Smooth muscle cell (in vitro differentiated cells): Measurements from ENCODE around the gene ABCD2. TPM values are rescaled to one million over a fixed set of nuclear protein-coding genes. Genes with fewer than 3 reads are reported as not detected.

Experiments
- DNase-seq: peaks from one replicate; lab custom pipeline; 2025; ENCODE audit not compliant: unreplicated experiment; lab: John Stamatoyannopoulos, UW
- H2AFZ ChIP-seq: fragments of 200-600 bp; sonication (generic); 2 replicates; pipeline ENCODE4 v1.6.0; 2016; ENCODE audit warnings: antibody characterized with exemption, low read depth, mild to moderate bottlenecking
- H3F3A ChIP-seq: fragments of 200-600 bp; sonication (generic); 2 replicates; pipeline ENCODE4 v1.6.0; 2017; ENCODE audit warnings: antibody characterized with exemption, low read depth
- H3K27ac ChIP-seq: fragments of 200-600 bp; sonication (generic); 2 replicates; pipeline ENCODE4 v1.5.1; 2016; ENCODE audit warnings: low read depth, mild to moderate bottlenecking
- H3K27me3 ChIP-seq: fragments of 200-600 bp; sonication (generic); 2 replicates; pipeline ENCODE4 v1.6.1; 2016; ENCODE audit warnings: low read depth, mild to moderate bottlenecking
- H3K36me3 ChIP-seq: fragments of 200-600 bp; sonication (generic); 2 replicates; pipeline ENCODE4 v1.5.1; 2016; ENCODE audit warnings: low read depth
- H3K4me1 ChIP-seq: fragments of 200-600 bp; sonication (generic); 2 replicates; pipeline ENCODE4 v1.5.1; 2016; ENCODE audit warnings: low read depth
- H3K4me2 ChIP-seq: fragments of 200-600 bp; sonication (generic); 2 replicates; pipeline ENCODE4 v1.6.0; 2016; ENCODE audit warnings: mild to moderate bottlenecking
- H3K4me3 ChIP-seq: fragments of 200-600 bp; sonication (generic); 2 replicates; pipeline ENCODE4 v1.5.1; 2016; ENCODE audit warnings: mild to moderate bottlenecking
- H3K79me2 ChIP-seq: fragments of 200-600 bp; sonication (generic); 2 replicates; pipeline ENCODE4 v1.6.0; 2016; ENCODE audit warnings: low read depth, mild to moderate bottlenecking
- H3K9ac ChIP-seq: fragments of 200-600 bp; sonication (generic); 2 replicates; pipeline ENCODE4 v1.6.0; 2016; ENCODE audit warnings: low read depth
- H3K9me3 ChIP-seq: fragments of 200-600 bp; sonication (generic); replicated peaks from 2 replicates; pipeline ENCODE4 v1.5.1; 2016; ENCODE audit warnings: low read depth
- H4K20me1 ChIP-seq: fragments of 200-600 bp; sonication (generic); 2 replicates; pipeline ENCODE4 v1.6.0; 2016; ENCODE audit warnings: low read depth
- WGBS: methylation state at CpG from one replicate; pipeline ENCODE4 v1.1.7; 2016; ENCODE audit warnings: low lambda C conversion rate; 5-methylcytosine and 5-hydroxymethylcytosine counted together
- polyA plus RNA-seq: library from polyadenylated mRNA; unstranded; fragments of >200 nt; fragmentation: Nextera tagmentation; extraction: Ambion mirVana; gene quantifications from 2 replicates; pipeline ENCODE4 v1.2.1, GENCODE V29; 2016
- total RNA-seq: library from RNA; depleted of rRNA; stranded (reverse); fragments of >200 nt; gene quantifications from 2 replicates; pipeline ENCODE4 v1.2.3, GENCODE V29; 2014
- TF ChIP-seq, protein P1 (sequence below): fragments of 200-600 bp; sonication (generic); IDR thresholded peaks from 2 replicates; pipeline ENCODE4 v1.5.1; 2017; ENCODE audit warnings: borderline replicate concordance, mild to moderate bottlenecking, antibody characterized with exemption; ENCODE audit not compliant: insufficient read depth, poor library complexity, severe bottlenecking

Gene ABCD2
- total RNA-seq (0.04 TPM in 1 of 2 replicates, not detected in the other), polyA plus RNA-seq (not detected in 2 replicates)

GRCh38 chr12:39619660-39620433 lies at the start of gene ABCD2:
TSS of gene ABCD2 (minus strand) at chr12:39619803. CDS start at chr12:39619615, 188 bp downstream.
- H3K36me3 ChIP-seq: no peaks in the 10 kb centered on the region
- no peaks in the 10 kb centered on the region for H3K27me3 ChIP-seq
- no peaks in the 10 kb centered on the region for H3K9me3 ChIP-seq
- peak; percentile 24 for DNase-seq
- H3K4me2 ChIP-seq: peak within 1 kb of the TSS; percentile 89
- peak within 1 kb of the TSS; percentile 58 for H3K9ac ChIP-seq
- H4K20me1 ChIP-seq: no peaks in the 10 kb centered on the region
- WGBS: 6% methylated on average over 20 of the region's 20 CpGs
- H3K4me3 ChIP-seq: peak within 1 kb of the TSS; percentile 69
- H3K4me1 ChIP-seq: peaks cover 3% of the 10 kb centered on the region
- TF ChIP-seq, protein P1, sequence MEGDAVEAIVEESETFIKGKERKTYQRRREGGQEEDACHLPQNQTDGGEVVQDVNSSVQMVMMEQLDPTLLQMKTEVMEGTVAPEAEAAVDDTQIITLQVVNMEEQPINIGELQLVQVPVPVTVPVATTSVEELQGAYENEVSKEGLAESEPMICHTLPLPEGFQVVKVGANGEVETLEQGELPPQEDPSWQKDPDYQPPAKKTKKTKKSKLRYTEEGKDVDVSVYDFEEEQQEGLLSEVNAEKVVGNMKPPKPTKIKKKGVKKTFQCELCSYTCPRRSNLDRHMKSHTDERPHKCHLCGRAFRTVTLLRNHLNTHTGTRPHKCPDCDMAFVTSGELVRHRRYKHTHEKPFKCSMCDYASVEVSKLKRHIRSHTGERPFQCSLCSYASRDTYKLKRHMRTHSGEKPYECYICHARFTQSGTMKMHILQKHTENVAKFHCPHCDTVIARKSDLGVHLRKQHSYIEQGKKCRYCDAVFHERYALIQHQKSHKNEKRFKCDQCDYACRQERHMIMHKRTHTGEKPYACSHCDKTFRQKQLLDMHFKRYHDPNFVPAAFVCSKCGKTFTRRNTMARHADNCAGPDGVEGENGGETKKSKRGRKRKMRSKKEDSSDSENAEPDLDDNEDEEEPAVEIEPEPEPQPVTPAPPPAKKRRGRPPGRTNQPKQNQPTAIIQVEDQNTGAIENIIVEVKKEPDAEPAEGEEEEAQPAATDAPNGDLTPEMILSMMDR: no peak
- H3K79me2 ChIP-seq: no peaks in the 10 kb centered on the region
- H2AFZ ChIP-seq: peak within 1 kb of the TSS; percentile 85
- peak within 1 kb of the TSS; percentile 36 for H3K27ac ChIP-seq
- peaks cover 7% of the 10 kb centered on the region for H3F3A ChIP-seq

DNA sequence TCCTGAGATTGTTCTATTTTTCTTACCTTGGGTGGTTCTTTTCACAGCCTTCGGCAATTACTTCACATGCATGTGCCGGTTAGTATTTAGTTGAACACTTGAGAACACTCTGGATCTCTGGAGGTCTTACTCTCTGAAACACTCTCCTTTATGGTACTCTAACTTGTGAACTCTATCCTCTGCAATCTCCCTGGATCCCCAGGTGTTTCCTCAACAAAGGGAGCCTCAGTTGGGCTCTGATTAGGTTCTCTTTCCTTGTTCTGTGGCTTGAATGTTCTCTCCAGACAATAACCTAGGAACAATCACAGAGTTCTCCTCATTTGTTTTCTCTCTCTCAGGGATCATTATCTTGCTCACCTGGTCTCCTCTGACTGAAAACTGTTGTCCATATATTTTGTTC lies 40.5 kb upstream of the ABCD2 start:
- Histone ChIP-seq H3F3A (no peaks in the 10 kb centered on the region), H3K79me2 (no peaks in the 10 kb centered on the region), H3K36me3 (no peaks in the 10 kb centered on the region), H3K27ac (no peak overlapping the region), H3K4me2 (no peak overlapping the region), H3K4me3 (no peak overlapping the region), H2AFZ (no peak overlapping the region), H3K9me3 (no peaks in the 10 kb centered on the region), H3K9ac (no peak overlapping the region), H4K20me1 (no peaks in the 10 kb centered on the region), H3K27me3 (no peaks in the 10 kb centered on the region), H3K4me1 (no peaks in the 10 kb centered on the region)
- DNase-seq: no peak
- TF ChIP-seq, protein P1: no peak
- 98% methylated on average over 2 of the region's 2 CpGs for WGBS

DNA sequence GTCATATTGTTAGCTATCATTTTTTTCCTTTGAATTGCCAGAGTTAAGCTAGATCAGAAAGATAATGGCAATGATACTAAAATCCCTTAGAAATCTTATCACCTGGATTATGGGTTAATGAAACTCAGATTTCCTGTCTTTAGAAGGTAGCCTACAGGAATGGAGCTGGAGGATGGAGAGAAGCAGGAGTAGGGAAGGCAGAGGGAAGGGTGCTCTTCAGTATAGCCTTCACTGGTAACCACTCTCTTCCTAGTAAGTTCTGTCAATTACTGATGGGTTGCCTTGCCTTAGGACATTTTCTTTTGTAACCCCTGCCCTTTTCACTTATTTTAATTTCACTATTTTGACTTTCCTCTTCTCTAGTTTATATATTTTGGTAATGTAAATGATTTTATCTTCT lies 27.8 kb upstream of the ABCD2 start:
- Histone ChIP-seq H3K27me3 (no peaks in the 10 kb centered on the region), H3F3A (no peaks in the 10 kb centered on the region), H2AFZ (no peak overlapping the region), H3K9me3 (no peaks in the 10 kb centered on the region), H3K4me3 (no peak overlapping the region), H3K9ac (no peak overlapping the region), H3K36me3 (no peaks in the 10 kb centered on the region), H3K79me2 (no peaks in the 10 kb centered on the region), H4K20me1 (no peaks in the 10 kb centered on the region), H3K27ac (no peak overlapping the region), H3K4me1 (no peaks in the 10 kb centered on the region), H3K4me2 (no peak overlapping the region)
- DNase-seq: no peak
- TF ChIP-seq, protein P1: no peak

- Histone ChIP-seq H3K36me3 (no peaks in the 10 kb centered on the region), H3K4me1 (no peaks in the 10 kb centered on the region), H3K27ac (no peak overlapping the region), H3K79me2 (no peaks in the 10 kb centered on the region), H2AFZ (no peak overlapping the region), H3K9ac (no peak overlapping the region), H3F3A (no peaks in the 10 kb centered on the region), H3K27me3 (no peaks in the 10 kb centered on the region), H3K9me3 (no peaks in the 10 kb centered on the region), H4K20me1 (no peaks in the 10 kb centered on the region), H3K4me2 (no peak overlapping the region), H3K4me3 (no peak overlapping the region)
- no peak for DNase-seq
- TF ChIP-seq, protein P1: no peak
- WGBS: 72% methylated on average over 2 of the region's 2 CpGs
Observed at GRCh38 chr12:39646963-39647362, 27.4 kb upstream of the ABCD2 start.
